Measurements from ENCODE around the gene DLG4. TPM values are rescaled to one million over a fixed set of nuclear protein-coding genes. Genes with fewer than 3 reads are reported as not detected.
A peak's percentile ranks its signal among the peaks of the same experiment; 100 is the strongest.
"Not testable (repeated sequence)": the region's sequence is repeated elsewhere in the genome, so short reads cannot be mapped to it uniquely, and the experiment has no call there.

The DLG4 gene
- total RNA-seq, 2 experiments from 2014 or later, result 10.1 to 11.7 TPM

GRCh38 chr17:7192271-7192937 lies 27.2 kb downstream of the DLG4 start:
- CTCF ChIA-PET, result no interaction called here
- POLR2A ChIA-PET, result no interaction called here
- no peak overlapping the region for H3K4me3 Mint-ChIP-seq
- H3K4me1 Mint-ChIP-seq (ENCODE audit: low read depth), result no peaks in the 10 kb centered on the region
- no peak for ATAC-seq
- DNase-seq, result no peak
- H3K27ac Mint-ChIP-seq, result no peak overlapping the region
- H3K9me3 Mint-ChIP-seq (ENCODE audit: insufficient read depth), result no peaks in the 10 kb centered on the region
- H3K36me3 Mint-ChIP-seq (ENCODE audit: low read depth), result no peaks in the 10 kb centered on the region
- no peaks in the 10 kb centered on the region for H3K27me3 Mint-ChIP-seq (ENCODE audit: low read depth)

GRCh38 chr17:7191571-7192270 lies 27.9 kb downstream of the DLG4 start:
- CTCF ChIA-PET, result interaction anchor here (0.7 to 1.0 kb wide), 2 partner anchors 11 to 14 kb away, joined by 3 to 5 read pairs; no protein-coding TSS in a partner anchor
- no peaks in the 10 kb centered on the region for H3K9me3 Mint-ChIP-seq (ENCODE audit: insufficient read depth)
- H3K27me3 Mint-ChIP-seq (ENCODE audit: low read depth), result no peaks in the 10 kb centered on the region
- H3K4me1 Mint-ChIP-seq (ENCODE audit: low read depth), result no peaks in the 10 kb centered on the region
- H3K36me3 Mint-ChIP-seq (ENCODE audit: low read depth), result no peaks in the 10 kb centered on the region
- no peak overlapping the region for H3K4me3 Mint-ChIP-seq
- peak; percentile 49 for DNase-seq
- no peak overlapping the region for H3K27ac Mint-ChIP-seq
- POLR2A ChIA-PET, result no interaction called here
- ATAC-seq, result peak; percentile 28

GRCh38 chr17:7191069-7191468 lies 28.6 kb downstream of the DLG4 start:
- no peak overlapping the region for H3K4me3 Mint-ChIP-seq
- ATAC-seq, result no peak
- H3K27ac Mint-ChIP-seq, result no peak overlapping the region
- ChIA-PET CTCF (interaction anchor here (0.7 to 1.0 kb wide), 2 partner anchors 12 to 14 kb away, joined by 3 to 5 read pairs; no protein-coding TSS in a partner anchor), POLR2A (no interaction called here)
- H3K36me3 Mint-ChIP-seq (ENCODE audit: low read depth), result no peaks in the 10 kb centered on the region
- no peaks in the 10 kb centered on the region for H3K4me1 Mint-ChIP-seq (ENCODE audit: low read depth)
- no peaks in the 10 kb centered on the region for H3K9me3 Mint-ChIP-seq (ENCODE audit: insufficient read depth)
- H3K27me3 Mint-ChIP-seq (ENCODE audit: low read depth), result no peaks in the 10 kb centered on the region
- no peak for DNase-seq

- Mint-ChIP-seq H3K27ac (no peak overlapping the region), H3K9me3 (ENCODE audit: insufficient read depth) (no peaks in the 10 kb centered on the region), H3K4me3 (no peak overlapping the region), H3K27me3 (ENCODE audit: low read depth) (no peaks in the 10 kb centered on the region), H3K36me3 (ENCODE audit: low read depth) (no peaks in the 10 kb centered on the region), H3K4me1 (ENCODE audit: low read depth) (no peaks in the 10 kb centered on the region)
- ATAC-seq (no peak), DNase-seq (no peak)
- POLR2A ChIA-PET, result no interaction called here
- CTCF ChIA-PET, result no interaction called here
These were observed 29.2 kb downstream of the DLG4 start for GRCh38 chr17:7190276-7190917.

GRCh38 chr17:7186241-7186640 lies 33.4 kb downstream of the DLG4 start:
- H3K9me3 Mint-ChIP-seq (ENCODE audit: insufficient read depth), result no peaks in the 10 kb centered on the region
- H3K27ac Mint-ChIP-seq, result no peak overlapping the region
- ATAC-seq (peak; percentile 34), DNase-seq (peak; percentile 36)
- no peak overlapping the region for H3K4me3 Mint-ChIP-seq
- no peaks in the 10 kb centered on the region for H3K27me3 Mint-ChIP-seq (ENCODE audit: low read depth)
- no peaks in the 10 kb centered on the region for H3K36me3 Mint-ChIP-seq (ENCODE audit: low read depth)
- ChIA-PET POLR2A (no interaction called here), CTCF (interaction anchor here (1.3 to 4.2 kb wide), 5 partner anchors 9 to 182 kb away, joined by 4 to 17 read pairs (median 7); no protein-coding TSS in a partner anchor)
- no peaks in the 10 kb centered on the region for H3K4me1 Mint-ChIP-seq (ENCODE audit: low read depth)

GRCh38 chr17:7184647-7185046 lies 35.0 kb downstream of the DLG4 start:
- DNase-seq (no peak), ATAC-seq (no peak)
- Mint-ChIP-seq H3K36me3 (ENCODE audit: low read depth) (no peaks in the 10 kb centered on the region), H3K27ac (no peak overlapping the region), H3K27me3 (ENCODE audit: low read depth) (no peaks in the 10 kb centered on the region), H3K4me3 (no peak overlapping the region), H3K9me3 (ENCODE audit: insufficient read depth) (no peaks in the 10 kb centered on the region), H3K4me1 (ENCODE audit: low read depth) (no peaks in the 10 kb centered on the region)
- ChIA-PET CTCF (interaction anchor here (0.6 to 4.2 kb wide), 4 partner anchors 52 to 1100 kb away, joined by 3 to 17 read pairs (median 5); no protein-coding TSS in a partner anchor), POLR2A (no interaction called here)

GRCh38 chr17:7184091-7184488 lies 35.5 kb downstream of the DLG4 start:
- Mint-ChIP-seq H3K4me3 (no peak overlapping the region), H3K36me3 (ENCODE audit: low read depth) (no peaks in the 10 kb centered on the region), H3K27ac (no peak overlapping the region), H3K27me3 (ENCODE audit: low read depth) (peaks cover under 1% of the 10 kb centered on the region), H3K9me3 (ENCODE audit: insufficient read depth) (no peaks in the 10 kb centered on the region), H3K4me1 (ENCODE audit: low read depth) (no peaks in the 10 kb centered on the region)
- DNase-seq (no peak), ATAC-seq (peak; percentile 30)
- ChIA-PET CTCF (interaction anchor here (0.6 to 2.1 kb wide), 2 partner anchors 51 to 1101 kb away, joined by 3 to 7 read pairs; no protein-coding TSS in a partner anchor), POLR2A (no interaction called here)

GRCh38 chr17:7183433-7184090 lies 36.1 kb downstream of the DLG4 start:
- no peak overlapping the region for H3K4me3 Mint-ChIP-seq
- no peak for ATAC-seq
- POLR2A ChIA-PET, result no interaction called here

GRCh38 chr17:7182101-7182500 lies 37.5 kb downstream of the DLG4 start:
- H3K4me3 Mint-ChIP-seq; POLR2A ChIA-PET; H3K9me3 Mint-ChIP-seq (ENCODE audit: insufficient read depth); ATAC-seq; H3K36me3 Mint-ChIP-seq (ENCODE audit: low read depth); DNase-seq; H3K27ac Mint-ChIP-seq: not testable (repeated sequence)
- CTCF ChIA-PET, result interaction anchor here (0.8 to 1.2 kb wide), 3 partner anchors 49 to 136 kb away, joined by 3 to 5 read pairs (median 3); no protein-coding TSS in a partner anchor
- Mint-ChIP-seq H3K27me3 (ENCODE audit: low read depth) (peaks cover 14% of the 10 kb centered on the region), H3K4me1 (ENCODE audit: low read depth) (peaks cover 11% of the 10 kb centered on the region)

More at GRCh38 chr17:7183433-7184090, 36.1 kb downstream of the DLG4 start:
- Mint-ChIP-seq H3K9me3 (ENCODE audit: insufficient read depth) (no peaks in the 10 kb centered on the region), H3K4me1 (ENCODE audit: low read depth) (no peaks in the 10 kb centered on the region), H3K36me3 (ENCODE audit: low read depth) (no peaks in the 10 kb centered on the region), H3K27me3 (ENCODE audit: low read depth) (peaks cover 2% of the 10 kb centered on the region), H3K27ac (no peak overlapping the region)
- DNase-seq, result no peak
- CTCF ChIA-PET, result no interaction called here

- CTCF ChIA-PET, result interaction anchor here (1.0 to 3.9 kb wide), 4 partner anchors 9 to 175 kb away, joined by 3 to 59 read pairs (median 20); no protein-coding TSS in a partner anchor
These were observed 40.0 kb downstream of the DLG4 start, which contains the start of gene ASGR1 for GRCh38 chr17:7179317-7180254. ASGR1 (minus strand) TSS chr17:7179370; CDS start chr17:7178563, 807 bp downstream.

GRCh38 chr17:7178973-7179316 lies 40.7 kb downstream of the DLG4 start:
- ATAC-seq (no peak), DNase-seq (no peak)
- ChIA-PET POLR2A (no interaction called here), CTCF (interaction anchor here (0.7 to 3.9 kb wide), 6 partner anchors 10 to 265 kb away, joined by 3 to 59 read pairs (median 9); no protein-coding TSS in a partner anchor)
- Mint-ChIP-seq H3K4me3 (no peak overlapping the region), H3K36me3 (ENCODE audit: low read depth) (no peaks in the 10 kb centered on the region), H3K27ac (no peak overlapping the region), H3K9me3 (ENCODE audit: insufficient read depth) (no peaks in the 10 kb centered on the region), H3K27me3 (ENCODE audit: low read depth) (peaks cover 14% of the 10 kb centered on the region), H3K4me1 (ENCODE audit: low read depth) (peaks cover 12% of the 10 kb centered on the region)

More at GRCh38 chr17:7179317-7180254, 40.0 kb downstream of the DLG4 start, which contains the start of gene ASGR1:
- DNase-seq (no peak), ATAC-seq (no peak)
- POLR2A ChIA-PET, result interaction anchor here (0.6 kb wide), 1 partner anchor 125 kb away, joined by 5 read pairs; no protein-coding TSS in a partner anchor
- Mint-ChIP-seq H3K36me3 (ENCODE audit: low read depth) (no peaks in the 10 kb centered on the region), H3K27ac (no peak within 1 kb of the TSS), H3K27me3 (ENCODE audit: low read depth) (peaks cover 14% of the 10 kb centered on the region), H3K4me1 (ENCODE audit: low read depth) (peaks cover 12% of the 10 kb centered on the region), H3K4me3 (no peak within 1 kb of the TSS), H3K9me3 (ENCODE audit: insufficient read depth) (no peaks in the 10 kb centered on the region)
